ENCODE data around the gene RHOT1. TPM values are rescaled to one million over a fixed set of nuclear protein-coding genes. Genes with fewer than 3 reads are reported as not detected.

The RHOT1 gene
- total RNA-seq, 1 experiment from 2014 or later = 23.0 TPM

GRCh38 chr17:32185875-32186274, 43.6 kb downstream of the RHOT1 start:
- intact Hi-C loops (cut with micrococcal nuclease; ENCODE audit: unreplicated experiment) = no loop called here
- Mint-ChIP-seq H3K27ac (ENCODE audit: unreplicated experiment) (no peak overlapping the region), H3K36me3 (ENCODE audit: insufficient read depth, unreplicated experiment) (peaks cover 16% of the 10 kb centered on the region), H3K4me1 (ENCODE audit: low read depth, unreplicated experiment) (no peaks in the 10 kb centered on the region), H3K9me3 (ENCODE audit: low read depth, unreplicated experiment) (no peaks in the 10 kb centered on the region), H3K27me3 (ENCODE audit: unreplicated experiment) (no peaks in the 10 kb centered on the region), H3K4me3 (ENCODE audit: low read depth, unreplicated experiment) (no peak overlapping the region)
- DNase-seq = no peak
- no TSS peak for BruUV-seq (replicated peaks)
- TF ChIP-seq CTCF (IDR thresholded peaks at IDR 0.05; ENCODE audit: unreplicated experiment) = no peak
- CTCF ChIA-PET = interaction anchor here (0.6 kb wide), 1 partner anchor 18 kb away, joined by 4 read pairs; no protein-coding TSS in a partner anchor

- TF ChIP-seq CTCF (IDR thresholded peaks at IDR 0.05; ENCODE audit: unreplicated experiment) = no peak
- intact Hi-C loops (cut with micrococcal nuclease; ENCODE audit: unreplicated experiment) = no loop called here
- Mint-ChIP-seq H3K4me1 (ENCODE audit: low read depth, unreplicated experiment) (no peaks in the 10 kb centered on the region), H3K27me3 (ENCODE audit: unreplicated experiment) (no peaks in the 10 kb centered on the region), H3K27ac (ENCODE audit: unreplicated experiment) (no peak overlapping the region), H3K9me3 (ENCODE audit: low read depth, unreplicated experiment) (no peaks in the 10 kb centered on the region), H3K36me3 (ENCODE audit: insufficient read depth, unreplicated experiment) (peaks cover 10% of the 10 kb centered on the region), H3K4me3 (ENCODE audit: low read depth, unreplicated experiment) (no peak overlapping the region)
- BruUV-seq (replicated peaks) = no TSS peak
- CTCF ChIA-PET = no interaction called here
- DNase-seq = no peak
Measured at GRCh38 chr17:32187271-32187670, 45.0 kb downstream of the RHOT1 start.

DNA sequence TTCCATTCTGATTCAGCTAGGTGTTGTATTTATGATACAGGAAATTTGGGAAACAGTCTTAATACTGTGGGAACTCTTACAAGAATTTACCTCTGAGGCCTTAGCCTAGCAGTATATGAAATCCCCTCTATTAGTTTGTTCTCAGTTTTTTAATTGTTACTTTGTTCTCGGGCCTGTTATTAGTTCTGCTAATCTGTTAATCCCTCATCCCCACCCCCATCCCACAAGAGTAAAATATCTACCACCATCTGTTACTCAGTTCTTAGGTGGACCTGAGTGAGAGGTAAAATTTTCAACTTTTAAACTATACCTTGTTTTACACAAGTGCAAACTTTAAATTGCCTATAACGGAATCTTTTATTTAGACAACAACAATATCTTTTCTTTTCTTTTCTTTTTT, 47.0 kb downstream of the RHOT1 start:
- TF ChIP-seq CTCF (IDR thresholded peaks at IDR 0.05; ENCODE audit: unreplicated experiment) = no peak
- no peaks in the 10 kb centered on the region for H3K27me3 Mint-ChIP-seq (ENCODE audit: unreplicated experiment)
- H3K4me3 Mint-ChIP-seq (ENCODE audit: low read depth, unreplicated experiment) = no peak overlapping the region
- no peaks in the 10 kb centered on the region for H3K4me1 Mint-ChIP-seq (ENCODE audit: low read depth, unreplicated experiment)
- intact Hi-C loops (cut with micrococcal nuclease; ENCODE audit: unreplicated experiment) = no loop called here
- no peak overlapping the region for H3K27ac Mint-ChIP-seq (ENCODE audit: unreplicated experiment)
- no peak for DNase-seq
- BruUV-seq (replicated peaks) = no TSS peak
- no peaks in the 10 kb centered on the region for H3K9me3 Mint-ChIP-seq (ENCODE audit: low read depth, unreplicated experiment)
- CTCF ChIA-PET = interaction anchor here (1.5 kb wide), 1 partner anchor 14 kb away, joined by 3 read pairs; no protein-coding TSS in a partner anchor
- peaks cover 10% of the 10 kb centered on the region for H3K36me3 Mint-ChIP-seq (ENCODE audit: insufficient read depth, unreplicated experiment)

- CTCF ChIA-PET = no interaction called here
- BruUV-seq (replicated peaks) = no TSS peak
- Mint-ChIP-seq H3K36me3 (ENCODE audit: insufficient read depth, unreplicated experiment) (peaks cover 10% of the 10 kb centered on the region), H3K27me3 (ENCODE audit: unreplicated experiment) (no peaks in the 10 kb centered on the region), H3K4me3 (ENCODE audit: low read depth, unreplicated experiment) (no peak overlapping the region), H3K27ac (ENCODE audit: unreplicated experiment) (peak overlapping the region; percentile 30), H3K4me1 (ENCODE audit: low read depth, unreplicated experiment) (no peaks in the 10 kb centered on the region), H3K9me3 (ENCODE audit: low read depth, unreplicated experiment) (no peaks in the 10 kb centered on the region)
- no peak for DNase-seq
- intact Hi-C loops (cut with micrococcal nuclease; ENCODE audit: unreplicated experiment) = no loop called here
- no peak for TF ChIP-seq CTCF (IDR thresholded peaks at IDR 0.05; ENCODE audit: unreplicated experiment)
Measured at GRCh38 chr17:32191306-32191705, 49.0 kb downstream of the RHOT1 start.
